SK-N-SH (cell line): ENCODE data around the gene CYBC1.

Source experiments
- CHD2 ChIP-seq: fragments of 150-350 bp; IDR thresholded peaks from 2 replicates; pipeline ENCODE4 v1.6.1; 2018; ENCODE audit warnings: low read length; ENCODE audit not compliant: partially characterized antibody
- CTCF ChIP-seq: fragments of 200-600 bp; sonication (generic); IDR thresholded peaks from 2 replicates; pipeline ENCODE4 v1.6.1; 2017; ENCODE audit warnings: antibody characterized with exemption, mild to moderate bottlenecking, moderate library complexity
- FOXM1 ChIP-seq: IDR thresholded peaks from 2 replicates; pipeline ENCODE4 v1.4.0; 2012; ENCODE audit warnings: low read depth, mild to moderate bottlenecking
- GABPA ChIP-seq: IDR thresholded peaks from 2 replicates; pipeline ENCODE4 v1.4.0; 2012; ENCODE audit warnings: low read depth, mild to moderate bottlenecking
- MAX ChIP-seq: IDR thresholded peaks from 2 replicates; pipeline ENCODE4 v1.4.0; 2012; ENCODE audit warnings: low read depth
- NRF1 ChIP-seq: IDR thresholded peaks from 2 replicates; pipeline ENCODE4 v1.6.1; 2012; ENCODE audit warnings: low read depth, mild to moderate bottlenecking, low read length
- POLR2AphosphoS5 ChIP-seq: IDR thresholded peaks from 2 replicates; pipeline ENCODE4 v1.6.1; 2012; ENCODE audit warnings: low read depth, low read length
- RAD21 ChIP-seq: IDR thresholded peaks from 2 replicates; pipeline ENCODE4 v1.6.1; 2012; ENCODE audit warnings: mild to moderate bottlenecking, low read length
- REST ChIP-seq: IDR thresholded peaks from 2 replicates; pipeline ENCODE4 v1.6.1; 2012; ENCODE audit warnings: mild to moderate bottlenecking, low read depth, low read length, moderate library complexity
- RXRA ChIP-seq: IDR thresholded peaks from 2 replicates; pipeline ENCODE4 v1.4.0; 2012; ENCODE audit warnings: low read depth, mild to moderate bottlenecking, borderline replicate concordance
- TCF12 ChIP-seq: IDR thresholded peaks from 2 replicates; pipeline ENCODE4 v1.4.0; 2012
- TEAD4 ChIP-seq: IDR thresholded peaks from 2 replicates; pipeline ENCODE4 v1.4.0; 2012; ENCODE audit warnings: mild to moderate bottlenecking, borderline replicate concordance; ENCODE audit not compliant: insufficient read depth
- USF1 ChIP-seq: IDR thresholded peaks from 2 replicates; pipeline ENCODE4 v1.4.0; 2012; ENCODE audit warnings: low read depth, borderline replicate concordance
- ZBTB33 ChIP-seq: IDR thresholded peaks from 2 replicates; pipeline ENCODE4 v1.4.0; 2012; ENCODE audit warnings: low read depth, borderline replicate concordance

GRCh38 chr17:82439194-82439828 lies 11.2 kb downstream of the CYBC1 start:
- TF ChIP-seq FOXM1 (no peak), TCF12 (no peak), POLR2AphosphoS5 (no peak; the same call in 1 of the 2 replicates), CHD2 (no peak), RAD21 (no peak), CTCF (no peak), USF1 (no peak), MAX (no peak), TEAD4 (no peak), GABPA (no peak), RXRA (no peak), REST (no peak), ZBTB33 (no peak), NRF1 (no peak)
